ENCODE results near the gene SLC7A1.

SLC7A1 gene

GRCh38 chr13:29526741-29527140 is 68.7 kb downstream of the SLC7A1 start:
- no peak for DNase-seq

- DNase-seq: no peak
These were observed 69.7 kb downstream of the SLC7A1 start for GRCh38 chr13:29525757-29526156.

GRCh38 chr13:29524641-29525040 is 70.8 kb downstream of the SLC7A1 start:
- DNase-seq: no peak

- no peak for DNase-seq
These were observed 71.3 kb downstream of the SLC7A1 start for GRCh38 chr13:29524176-29524575.

GRCh38 chr13:29523199-29523961 is 72.1 kb downstream of the SLC7A1 start:
- no peak for DNase-seq

GRCh38 chr13:29522044-29522685 is 73.3 kb downstream of the SLC7A1 start:
- no peak for DNase-seq

- no peak for DNase-seq
These were observed 74.2 kb downstream of the SLC7A1 start for GRCh38 chr13:29521336-29521735.

- DNase-seq: no peak
These were observed 74.8 kb downstream of the SLC7A1 start for GRCh38 chr13:29520671-29521070.

- no peak for DNase-seq
These were observed 75.6 kb downstream of the SLC7A1 start for GRCh38 chr13:29519921-29520320.

- no peak for DNase-seq
These were observed 78.6 kb downstream of the SLC7A1 start for GRCh38 chr13:29516880-29517279.

- no peak for DNase-seq
These were observed 79.5 kb downstream of the SLC7A1 start for GRCh38 chr13:29516012-29516411.

- DNase-seq: no peak
These were observed 80.1 kb downstream of the SLC7A1 start for GRCh38 chr13:29515372-29515771.

GRCh38 chr13:29514720-29515310 is 80.7 kb downstream of the SLC7A1 start:
- DNase-seq: no peak

- no peak for DNase-seq
These were observed 81.3 kb downstream of the SLC7A1 start for GRCh38 chr13:29513981-29514719.

- DNase-seq: no peak
These were observed 82.2 kb downstream of the SLC7A1 start for GRCh38 chr13:29513002-29513980.

- DNase-seq: no peak
These were observed 83.5 kb downstream of the SLC7A1 start for GRCh38 chr13:29511980-29512379.

- DNase-seq: no peak
These were observed 84.2 kb downstream of the SLC7A1 start for GRCh38 chr13:29511106-29511796.

- no peak for DNase-seq
These were observed 84.8 kb downstream of the SLC7A1 start for GRCh38 chr13:29510651-29511084.

GRCh38 chr13:29509999-29510589 is 85.4 kb downstream of the SLC7A1 start:
- DNase-seq: no peak

- DNase-seq: no peak
These were observed 86.6 kb downstream of the SLC7A1 start for GRCh38 chr13:29508876-29509252.
